Stimulated activated CD8-positive, alpha-beta memory T cell treated with anti-CD3 and anti-CD28 coated beads, Interleukin-7, amount 100 ng/mL, for 24 hours (primary cell): ENCODE data around the gene ITGA1.
A peak's percentile ranks its signal among the peaks of the same experiment; 100 is the strongest.

Source experiments
- DNase-seq: peaks from one replicate; pipeline ENCODE4 v3.0.0-alpha.2; 2020; ENCODE audit warnings: low read depth

The ITGA1 gene

DNA sequence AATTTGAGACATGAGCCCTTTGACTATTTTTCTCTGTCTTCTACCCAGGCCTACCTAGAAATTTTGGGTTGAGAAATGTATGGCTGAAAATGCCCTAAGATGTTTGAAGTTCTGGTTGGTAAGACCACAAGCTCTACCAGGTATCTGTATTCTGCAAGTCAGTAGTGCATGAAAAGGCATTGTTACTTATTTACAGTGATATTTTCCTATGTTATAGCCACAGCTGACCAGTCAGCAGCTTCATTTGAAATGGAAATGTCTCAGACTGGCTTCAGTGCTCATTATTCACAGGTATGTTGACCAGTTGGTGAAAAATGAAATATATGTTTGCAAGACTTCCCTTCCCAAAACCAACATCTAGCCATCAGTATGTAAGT lies 109.5 kb downstream of the ITGA1 start:
- no peak for DNase-seq

DNA sequence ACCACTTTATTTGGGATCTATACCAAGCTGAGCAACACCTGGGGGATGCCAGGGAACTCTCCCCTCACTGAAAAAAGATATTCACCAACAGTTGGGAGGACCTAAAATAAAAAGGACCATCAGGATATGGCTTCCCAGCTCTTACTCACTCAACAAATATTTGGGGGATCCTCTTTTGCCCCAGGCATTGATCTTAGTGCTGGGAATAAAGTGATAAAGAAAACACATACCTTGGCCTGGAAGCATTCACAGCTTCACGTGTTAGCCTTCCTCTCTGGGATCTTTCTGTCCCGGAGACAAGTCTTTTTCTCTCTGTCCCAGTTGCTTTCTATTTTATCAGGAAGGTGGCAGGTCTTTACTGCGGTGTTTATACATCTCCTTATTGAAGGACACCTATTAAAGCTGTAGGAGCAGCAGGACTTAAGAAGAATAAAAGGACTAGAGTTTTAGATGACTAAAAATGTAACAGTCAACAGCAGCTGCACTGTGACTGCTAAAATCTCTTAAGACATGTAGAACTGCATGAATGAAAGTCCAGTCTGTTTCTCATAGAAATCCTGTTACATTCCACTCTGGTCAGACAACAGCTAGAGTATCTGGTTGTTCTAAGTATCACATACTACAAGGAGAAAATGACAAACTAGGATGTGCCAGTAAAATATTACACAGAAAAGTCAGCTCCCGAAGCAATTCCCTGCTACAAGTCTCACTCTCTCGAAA lies 111.4 kb downstream of the ITGA1 start:
- DNase-seq: no peak

DNA sequence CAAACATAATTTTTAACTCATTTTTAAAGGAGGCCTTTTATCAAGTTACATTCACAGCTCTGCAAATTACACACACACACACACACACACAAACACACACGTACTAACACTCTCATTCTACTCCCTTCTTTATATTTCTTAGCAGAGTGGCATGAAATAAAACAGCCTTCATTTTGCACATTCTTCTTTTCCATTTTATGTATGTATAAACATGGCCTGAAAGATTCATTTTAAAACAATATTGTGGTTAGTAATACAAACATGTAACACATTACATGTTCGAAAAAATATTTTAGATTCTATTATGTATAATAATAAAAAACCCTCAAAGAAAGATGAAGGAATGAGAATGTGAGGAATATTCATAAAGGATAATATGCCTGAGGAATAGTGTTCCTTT lies 115.4 kb downstream of the ITGA1 start:
- DNase-seq: no peak

DNA sequence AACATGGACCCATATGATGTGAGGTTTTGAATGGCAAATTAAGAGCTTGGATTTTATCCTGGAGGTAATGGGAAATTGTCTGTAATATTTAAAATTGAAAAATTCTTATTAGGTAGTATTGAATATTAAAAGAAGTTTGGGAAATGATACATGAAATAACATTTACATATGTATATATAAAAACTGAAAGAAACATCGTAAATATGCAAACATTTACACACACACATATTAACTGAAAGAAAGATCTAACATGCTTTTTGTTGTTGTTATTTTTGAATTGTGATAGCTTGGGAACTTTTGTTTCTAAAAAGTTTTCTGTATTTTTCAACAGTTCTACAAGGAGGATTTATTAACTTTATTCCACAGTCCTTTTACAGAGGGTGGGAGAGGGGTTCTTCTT lies 118.6 kb downstream of the ITGA1 start:
- DNase-seq: no peak

DNA sequence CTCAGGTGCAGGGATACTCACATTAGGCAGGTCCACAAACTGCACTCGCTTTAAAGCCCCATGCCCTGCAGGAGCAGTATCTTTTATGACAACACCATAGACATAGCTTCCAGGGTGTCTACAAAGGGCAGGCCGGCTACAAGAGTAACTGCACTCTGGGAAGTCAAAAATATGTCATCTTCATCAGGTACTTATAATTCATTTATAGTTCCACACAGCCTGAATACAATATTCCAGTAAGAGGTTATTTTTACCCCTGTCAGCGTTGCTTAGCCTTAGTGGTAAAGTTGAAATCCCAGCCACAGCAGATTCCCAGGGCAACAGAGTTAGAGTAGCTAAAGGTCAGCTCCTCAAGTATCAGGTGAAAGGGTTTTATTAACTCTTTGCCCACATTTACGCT lies 119.1 kb downstream of the ITGA1 start:
- no peak for DNase-seq

DNA sequence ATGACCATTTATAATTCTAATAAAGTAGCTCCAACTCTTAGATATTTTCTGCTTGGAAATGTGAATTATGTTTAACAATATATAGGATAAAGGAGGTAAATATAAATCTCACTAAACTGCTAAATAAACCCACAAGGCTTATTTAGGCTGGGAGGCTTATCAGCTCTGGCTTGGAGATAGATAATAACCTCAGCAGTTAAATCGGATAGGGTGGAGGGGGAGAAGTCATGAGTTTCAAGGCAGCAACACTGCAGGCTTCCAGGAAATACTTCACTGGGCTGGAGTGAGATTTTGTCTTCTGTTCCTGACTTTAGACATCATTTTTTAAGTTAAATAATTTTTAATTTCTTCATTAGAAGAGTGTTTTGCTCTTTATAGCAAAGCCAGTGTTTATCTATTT lies 121.5 kb downstream of the ITGA1 start:
- no peak for DNase-seq

DNA sequence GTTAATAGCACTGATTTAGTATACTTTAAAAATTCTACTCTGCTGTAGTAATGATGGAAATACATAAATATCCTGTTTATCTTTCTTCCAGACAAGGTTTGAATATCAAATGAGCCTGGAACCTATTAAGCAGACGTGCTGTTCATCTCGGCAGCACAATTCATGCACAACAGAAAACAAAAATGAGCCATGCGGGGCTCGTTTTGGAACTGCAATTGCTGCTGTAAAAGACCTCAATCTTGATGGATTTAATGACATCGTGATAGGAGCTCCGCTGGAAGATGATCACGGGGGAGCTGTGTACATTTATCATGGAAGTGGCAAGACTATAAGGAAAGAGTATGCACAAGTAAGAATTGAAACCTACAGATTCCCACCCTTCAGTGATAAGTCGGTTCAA lies 122.4 kb downstream of the ITGA1 start:
- DNase-seq: no peak

DNA sequence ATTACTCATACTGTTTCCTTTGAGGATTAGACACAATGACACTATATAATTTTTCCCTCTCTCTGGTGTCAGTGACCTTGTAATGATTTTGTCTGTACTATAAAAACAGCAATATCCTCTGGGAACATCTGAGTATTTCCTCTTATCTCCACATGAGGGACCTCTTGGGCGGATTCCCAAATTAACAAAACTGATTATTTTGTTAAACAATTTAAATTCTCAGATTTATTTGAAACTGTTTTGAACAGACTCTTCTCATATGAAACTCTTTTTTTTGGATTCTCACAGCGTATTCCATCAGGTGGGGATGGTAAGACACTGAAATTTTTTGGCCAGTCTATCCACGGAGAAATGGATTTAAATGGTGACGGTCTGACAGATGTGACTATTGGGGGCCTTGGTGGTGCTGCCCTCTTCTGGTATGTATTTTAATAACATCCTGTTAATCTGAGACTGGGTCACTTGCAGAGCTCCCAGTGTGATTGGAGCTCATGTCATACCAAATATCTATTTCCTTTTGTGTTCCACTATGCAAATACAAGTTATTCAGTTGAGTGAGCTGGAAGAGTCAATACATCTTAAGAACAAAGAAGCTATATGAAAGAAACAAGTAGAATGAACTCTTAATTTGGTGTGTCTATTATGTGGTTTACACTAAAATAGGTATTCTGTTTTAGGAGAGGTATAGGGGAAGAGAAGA lies 127.6 kb downstream of the ITGA1 start:
- DNase-seq: peak; percentile 12

DNA sequence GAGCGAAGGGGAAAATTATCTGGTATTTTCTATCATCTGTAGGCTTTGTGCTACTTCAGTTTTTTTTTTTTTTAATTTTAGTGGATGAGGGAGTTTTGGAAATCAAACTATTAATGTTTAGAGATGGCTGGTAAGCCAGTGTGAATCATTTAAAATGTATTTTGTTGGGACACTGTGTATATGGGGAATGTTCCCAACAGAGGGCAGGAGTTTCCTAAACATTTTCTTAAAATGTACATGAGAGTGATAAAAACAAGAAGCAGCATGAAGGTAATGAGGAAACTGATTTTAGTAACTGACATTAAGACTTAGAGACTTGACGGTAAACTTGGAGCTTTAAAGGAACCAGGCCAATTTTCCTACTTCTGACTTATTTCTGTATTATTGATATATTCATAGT lies 133.2 kb downstream of the ITGA1 start:
- no peak for DNase-seq

DNA sequence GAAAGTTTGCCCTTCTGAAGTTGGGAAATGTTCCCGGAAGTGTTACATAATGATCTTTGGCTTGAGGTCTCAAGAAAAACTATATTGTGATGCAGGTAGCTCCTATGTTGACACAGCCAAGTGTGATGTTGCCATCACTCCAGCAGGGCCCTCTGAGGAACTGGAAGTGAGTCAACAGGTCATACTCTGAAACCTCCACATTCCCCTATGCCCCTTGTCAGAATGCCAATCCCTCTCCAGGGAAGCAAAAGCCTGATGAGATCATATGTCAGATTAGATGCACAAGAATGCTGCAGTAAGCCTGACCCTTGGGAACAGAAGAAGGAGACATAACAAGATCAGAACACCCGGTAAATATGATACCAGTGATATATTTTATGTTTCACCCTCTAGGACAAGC lies 134.7 kb downstream of the ITGA1 start:
- DNase-seq: no peak

DNA sequence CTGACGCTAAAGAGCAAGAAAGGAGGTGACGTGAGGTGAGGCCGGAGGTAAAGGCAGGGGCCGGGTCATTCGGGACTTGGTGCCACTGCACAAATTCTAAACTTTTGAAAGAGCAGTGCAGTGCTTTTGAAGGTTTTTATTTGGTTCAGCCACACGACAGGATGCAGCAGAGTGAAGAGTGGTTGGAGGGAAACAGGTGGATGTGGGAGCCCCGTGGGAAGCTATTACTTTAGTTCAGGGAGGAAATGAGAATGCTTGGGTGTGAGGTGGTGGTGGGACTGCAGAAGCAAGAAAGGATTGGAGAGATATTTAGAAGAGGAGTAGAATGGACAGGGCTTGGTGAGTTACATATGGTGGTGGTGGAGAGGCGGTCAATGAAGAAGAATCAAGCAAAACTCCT lies 136.7 kb downstream of the ITGA1 start:
- DNase-seq: no peak

DNA sequence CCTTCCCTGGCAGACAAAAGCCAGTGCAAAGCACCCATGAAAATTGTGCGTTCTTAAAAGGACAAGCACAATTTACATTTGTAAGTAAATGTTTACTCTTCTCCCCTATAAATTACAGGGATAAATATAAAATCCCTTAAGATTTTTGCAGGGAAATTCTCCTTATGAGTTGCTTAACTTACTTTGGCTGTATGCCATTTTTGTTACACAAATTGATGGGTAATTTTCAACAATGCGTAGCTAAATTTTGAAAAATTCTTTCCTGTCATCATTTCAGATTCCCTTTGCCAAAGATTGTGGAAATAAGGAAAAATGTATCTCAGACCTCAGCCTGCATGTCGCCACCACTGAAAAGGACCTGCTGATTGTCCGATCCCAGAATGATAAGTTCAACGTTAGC lies 137.3 kb downstream of the ITGA1 start:
- no peak for DNase-seq

DNA sequence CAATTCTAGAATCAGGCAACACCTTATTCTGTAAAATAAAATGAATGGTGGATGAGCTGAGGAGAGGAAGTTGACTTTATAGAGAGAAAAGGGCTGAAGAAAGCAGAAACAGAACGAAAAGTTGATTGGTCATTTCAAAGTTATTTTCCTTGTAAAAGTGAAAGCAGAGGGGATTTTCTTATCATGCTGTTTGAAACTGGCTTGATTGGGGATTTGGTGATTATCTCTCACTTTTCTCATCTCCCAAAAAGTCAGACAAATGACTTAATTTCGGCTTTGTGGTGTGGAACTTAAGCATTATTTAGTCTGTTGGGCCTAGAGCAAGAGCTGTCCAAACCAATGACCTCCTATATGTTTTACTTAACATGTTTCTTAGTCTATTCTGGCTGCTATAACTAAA lies 141.0 kb downstream of the ITGA1 start:
- no peak for DNase-seq

DNA sequence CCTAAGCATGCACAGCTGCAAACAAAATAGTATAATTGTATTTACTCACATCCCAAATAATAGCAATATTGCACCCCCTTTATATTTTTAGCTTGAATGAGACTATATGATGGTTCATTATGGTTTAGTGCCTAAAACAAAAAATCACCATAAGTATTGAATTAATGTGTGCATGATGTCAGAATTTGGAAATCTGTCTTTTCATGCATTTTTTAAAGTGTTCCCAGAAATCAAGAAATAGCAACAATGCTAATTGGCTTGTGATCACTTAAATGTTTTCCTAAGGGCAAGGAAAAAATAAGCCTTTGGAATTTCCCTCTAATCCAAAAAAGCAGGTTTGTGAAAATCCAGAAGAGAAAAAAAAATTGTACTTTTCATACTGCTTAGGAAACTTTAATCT lies 150.5 kb downstream of the ITGA1 start:
- no peak for DNase-seq

DNA sequence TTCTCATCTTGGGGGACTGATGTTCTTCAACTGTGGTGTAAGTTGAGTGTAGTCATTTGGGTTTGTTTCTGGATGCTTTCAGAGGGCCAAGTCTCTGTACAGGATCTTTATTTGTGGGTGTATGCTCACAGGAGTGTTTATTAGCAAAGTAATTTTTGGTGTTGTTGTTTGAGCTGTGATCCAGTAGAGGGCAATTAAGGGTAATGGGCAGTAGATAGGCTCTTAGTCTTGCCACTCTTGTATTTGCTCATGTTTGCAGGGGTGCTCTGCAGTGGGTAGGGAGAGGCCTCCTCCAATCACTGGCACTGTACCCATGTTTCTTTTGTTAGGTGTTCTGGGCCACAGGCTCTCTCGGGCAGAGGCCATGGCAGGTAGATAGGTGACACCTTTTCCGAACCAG lies 155.6 kb downstream of the ITGA1 start:
- DNase-seq: no peak

DNA sequence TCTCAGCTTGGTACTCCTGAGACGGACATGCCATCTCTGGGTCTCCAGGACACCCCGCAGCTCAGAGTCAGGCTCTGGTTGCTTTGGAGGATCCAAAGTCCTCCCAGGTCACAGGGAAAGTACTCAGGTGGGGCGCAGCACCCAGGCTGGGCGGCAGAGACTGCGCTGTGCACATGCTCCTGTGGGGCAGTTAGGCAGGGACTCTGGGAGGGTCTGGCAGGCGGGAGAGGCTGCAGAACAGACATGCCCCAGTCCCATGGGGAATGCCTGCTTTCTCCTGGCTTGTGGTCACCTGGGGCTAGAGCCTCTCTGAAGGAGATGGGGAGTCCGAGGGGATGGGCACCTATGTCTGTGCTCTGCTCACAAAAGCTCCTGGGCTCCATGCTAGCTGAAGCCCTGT lies 156.1 kb downstream of the ITGA1 start:
- no peak for DNase-seq

DNA sequence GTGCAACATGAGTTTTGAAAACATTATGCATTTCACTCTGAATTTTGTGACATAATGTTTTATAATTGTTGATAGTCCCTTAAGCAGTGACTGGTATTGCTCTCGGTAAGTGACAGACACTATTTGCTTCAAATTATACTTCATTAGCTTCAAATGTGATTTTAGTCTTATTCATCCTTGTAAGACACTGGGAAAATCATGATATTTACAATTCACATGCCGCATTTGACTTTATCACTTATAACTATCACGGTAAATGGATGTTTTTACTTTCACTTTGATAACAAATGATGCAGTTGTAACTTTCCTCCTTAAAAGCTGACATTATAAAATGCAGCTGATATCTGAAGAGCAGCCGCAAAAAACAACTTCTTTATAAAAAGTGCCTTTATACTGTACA lies 157.3 kb downstream of the ITGA1 start:
- DNase-seq: no peak

DNA sequence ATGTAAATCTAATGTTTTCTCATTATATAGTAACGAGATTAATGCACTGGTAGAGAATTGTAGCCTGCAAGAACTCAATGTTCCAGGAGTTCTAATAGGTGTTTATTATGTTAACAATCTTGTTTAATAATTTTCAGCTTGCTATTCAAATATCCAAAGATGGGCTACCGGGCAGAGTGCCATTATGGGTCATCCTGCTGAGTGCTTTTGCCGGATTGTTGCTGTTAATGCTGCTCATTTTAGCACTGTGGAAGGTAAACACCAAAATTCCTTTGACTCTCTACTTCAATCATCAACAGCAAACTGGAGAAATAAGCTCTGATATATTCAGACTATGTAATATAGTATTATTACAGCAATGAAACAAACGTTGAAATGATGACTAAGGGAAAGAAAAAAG lies 159.5 kb downstream of the ITGA1 start:
- no peak for DNase-seq

DNA sequence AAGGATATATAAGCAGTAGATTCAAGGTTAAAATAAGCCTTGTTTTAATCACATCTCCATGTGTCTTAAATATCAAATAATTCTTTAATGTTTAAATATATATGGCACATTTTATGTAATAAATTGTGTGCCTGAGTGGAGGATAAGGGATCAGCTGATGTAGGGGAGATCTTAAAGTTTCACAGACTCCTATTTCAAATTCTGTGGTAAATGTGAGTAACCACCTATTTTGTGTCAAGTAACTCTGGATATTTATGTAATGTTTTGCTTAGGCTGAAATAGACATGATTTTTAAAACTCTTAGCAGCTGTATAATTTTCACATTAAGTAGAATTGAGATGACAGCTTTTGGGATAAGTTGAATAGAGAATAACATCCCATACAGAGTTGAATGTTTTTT lies 160.1 kb downstream of the ITGA1 start:
- DNase-seq: no peak

DNA sequence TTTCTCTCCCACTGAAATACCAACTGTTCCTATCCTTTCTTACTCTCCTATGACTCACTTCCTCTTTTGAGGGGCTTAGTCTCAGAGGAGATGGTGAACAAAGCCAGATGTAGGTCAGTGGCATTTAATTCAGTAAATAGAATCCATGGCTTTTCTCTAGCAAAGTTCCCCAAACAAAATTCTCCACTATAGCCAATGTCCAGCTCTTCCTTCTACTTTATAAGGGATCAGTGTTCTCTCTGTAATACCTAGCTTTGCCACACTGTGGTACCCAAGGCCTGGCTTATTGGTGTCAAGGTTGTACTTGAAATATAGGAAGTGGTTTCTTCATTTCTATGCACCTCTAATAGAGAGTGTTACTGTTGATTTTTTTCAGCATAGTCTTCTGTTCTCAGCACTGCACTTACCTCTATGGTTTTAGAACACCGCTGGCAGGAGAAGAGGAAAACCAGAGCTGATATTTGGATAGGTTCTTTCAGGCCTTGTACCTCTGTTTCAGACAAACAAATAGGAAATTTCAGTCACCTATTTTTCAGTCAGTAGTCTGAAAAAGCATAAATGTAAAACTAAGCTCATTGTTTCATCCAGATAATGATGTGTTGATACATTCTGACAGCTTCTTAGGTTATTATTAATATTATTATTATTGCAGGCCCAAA lies 160.8 kb downstream of the ITGA1 start:
- no peak for DNase-seq

DNA sequence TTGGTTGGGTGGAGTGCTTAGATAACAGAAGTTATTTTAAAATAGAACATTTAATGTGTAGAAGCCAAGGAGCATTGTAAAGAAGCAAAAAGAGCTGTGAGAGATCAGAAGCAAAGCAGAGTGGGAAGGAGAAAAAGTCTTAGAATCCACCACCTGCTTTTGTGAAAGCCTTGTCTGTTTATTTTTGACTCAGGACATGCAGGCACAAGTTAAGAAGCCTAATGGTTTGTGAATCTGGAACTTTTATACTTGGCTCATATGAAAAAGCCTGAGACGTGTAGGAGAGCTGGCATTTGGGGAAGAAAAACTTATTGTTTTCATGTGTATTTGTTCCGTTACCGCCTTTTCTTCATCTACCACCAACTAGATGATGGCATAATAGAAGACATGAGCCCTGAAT lies 163.0 kb downstream of the ITGA1 start:
- DNase-seq: no peak

DNA sequence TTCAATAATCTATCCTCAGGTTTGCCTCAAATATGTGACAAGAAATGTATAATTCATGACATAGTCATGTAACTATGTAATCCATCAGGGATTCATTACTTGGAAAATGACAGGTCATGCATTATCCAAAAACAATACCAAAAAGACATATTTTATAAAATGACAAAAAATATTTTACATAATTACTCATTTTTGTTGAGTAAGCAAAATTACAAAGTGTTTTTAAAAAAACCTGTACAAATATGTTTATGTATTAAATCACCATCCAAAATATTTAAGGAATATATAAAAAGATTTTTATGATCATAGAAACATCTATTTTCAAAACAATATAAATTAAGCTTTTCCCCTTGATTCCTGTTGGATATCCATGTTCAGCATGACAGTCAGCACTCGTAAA lies 164.8 kb downstream of the ITGA1 start:
- no peak for DNase-seq

DNA sequence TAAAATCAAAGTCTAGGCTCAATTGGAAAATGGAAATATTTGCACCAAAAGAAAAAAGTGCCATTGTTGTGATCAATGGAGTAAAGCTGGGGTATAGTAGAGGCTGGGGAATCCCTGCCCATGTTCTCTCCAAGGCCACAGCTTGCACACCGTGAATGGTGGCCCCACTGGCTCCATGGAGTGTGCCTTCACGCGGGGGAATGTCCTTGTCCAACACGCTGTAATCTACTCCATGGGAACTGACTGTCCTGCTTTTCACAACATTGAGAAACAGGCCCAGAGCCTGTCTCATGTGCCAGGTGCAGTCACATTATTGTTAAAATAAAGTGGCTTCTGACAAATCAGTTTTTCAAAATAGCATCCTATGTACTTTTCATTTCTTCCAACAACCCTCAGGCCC lies 168.3 kb downstream of the ITGA1 start:
- DNase-seq: no peak
